Caco-2 (cell line): ENCODE data around the gene KNCN. TPM values are rescaled to one million over a fixed set of nuclear protein-coding genes. Genes with fewer than 3 reads are reported as not detected.

Experiments
- BruUV-seq: library from RNA; stranded (reverse); fragments of 400-500 nt; replicated peaks from 2 replicates; lab custom pipeline; 2021; lab: Mats Ljungman, UMichigan
- CTCF ChIA-PET: fragments of 300-600 bp; sonication (Branson Sonifier 250); formaldehyde crosslinking; loops from one replicate; lab custom pipeline; 2022; ENCODE audit warnings: antibody characterized with exemption; lab: Charles Lee
- POLR2A ChIA-PET: fragments of 300-600 bp; sonication (Branson Sonifier 250); formaldehyde crosslinking; loops from one replicate; lab custom pipeline; 2022; ENCODE audit warnings: antibody characterized with exemption; lab: Charles Lee
- DNase-seq, 2 experiments: peaks; one replicate each; pipeline versions ENCODE4 v3.0.0 to v3.0.0-alpha.2; 2020 to 2022
- H3K27me3 ChIP-seq: replicated peaks from 2 replicates; pipeline ENCODE4 v1.6.0; 2011; ENCODE audit warnings: low read length; ENCODE audit not compliant: control insufficient read depth, insufficient read depth
- H3K36me3 ChIP-seq: 2 replicates; pipeline ENCODE4 v1.5.1; 2011; ENCODE audit warnings: low read length; ENCODE audit not compliant: control insufficient read depth, insufficient read depth
- H3K4me1 ChIP-seq: fragments of 250-450 bp; sonication (Bioruptor Pico); 2 replicates; pipeline ENCODE4 v1.5.1; 2020; ENCODE audit warnings: mild to moderate bottlenecking
- H3K4me3 ChIP-seq: 2 replicates; pipeline ENCODE4 v1.5.1; 2011; ENCODE audit warnings: low read depth, mild to moderate bottlenecking, control low read depth, low read length
- H3K9me3 ChIP-seq: fragments of 250-450 bp; sonication (Bioruptor Pico); 2 replicates; pipeline ENCODE4 v1.5.1; 2020; ENCODE audit warnings: mild to moderate bottlenecking, moderate library complexity
- H3K27ac Mint-ChIP-seq: one replicate; pipeline ENCODE4 v1.8.0; 2022; ENCODE audit warnings: mixed read lengths; ENCODE audit not compliant: unreplicated experiment
- H3K27me3 Mint-ChIP-seq: one replicate; pipeline ENCODE4 v1.8.0; 2022; ENCODE audit warnings: mixed read lengths; ENCODE audit not compliant: insufficient read depth, unreplicated experiment
- H3K36me3 Mint-ChIP-seq: one replicate; pipeline ENCODE4 v1.8.0; 2022; ENCODE audit warnings: mild to moderate bottlenecking, mixed read lengths; ENCODE audit not compliant: insufficient read depth, unreplicated experiment
- H3K4me1 Mint-ChIP-seq: one replicate; pipeline ENCODE4 v1.8.0; 2022; ENCODE audit warnings: low read depth, mixed read lengths; ENCODE audit not compliant: unreplicated experiment
- H3K4me3 Mint-ChIP-seq: one replicate; pipeline ENCODE4 v1.8.0; 2022; ENCODE audit warnings: mild to moderate bottlenecking, moderate library complexity, mixed read lengths; ENCODE audit not compliant: unreplicated experiment
- H3K9me3 Mint-ChIP-seq: one replicate; pipeline ENCODE4 v1.8.0; 2022; ENCODE audit warnings: mixed read lengths; ENCODE audit not compliant: unreplicated experiment
- CTCF ChIP-seq, 2 experiments: fragments of 200-600 bp in 1 of 2; IDR thresholded peaks; 1 replicate in 1 of 2; 2 replicates in 1 of 2; pipeline versions ENCODE4 v1.5.1 to v1.8.0; 2011 to 2022; ENCODE audit warnings: antibody characterized with exemption in 1 of 2, control low read depth in 1 of 2, inconsistent platforms in 1 of 2, low read depth in 1 of 2, low read length in 1 of 2, mild to moderate bottlenecking in 1 of 2, moderate library complexity in 1 of 2; ENCODE audit not compliant: insufficient read depth in 1 of 2, severe bottlenecking in 1 of 2, unreplicated experiment in 1 of 2
- intact Hi-C: fragments of 100-400 bp; cut with micrococcal nuclease; formaldehyde crosslinking; loops from one replicate; pipeline ENCODE4 v1.10.0; 2022; ENCODE audit not compliant: unreplicated experiment
- total RNA-seq: library from RNA; stranded (reverse); gene quantifications from 2 replicates; pipeline ENCODE4 v1.2.3, GENCODE V29; 2022

The KNCN gene
- total RNA-seq, 1 experiment from 2014 or later = not detected

GRCh38 chr1:46510341-46510997 is 41.0 kb downstream of the KNCN start:
- no peaks in the 10 kb centered on the region for H3K27me3 ChIP-seq
- no TSS peak for BruUV-seq
- no peaks in the 10 kb centered on the region for H3K36me3 ChIP-seq
- POLR2A ChIA-PET = no interaction called here
- DNase-seq = no peak
- Mint-ChIP-seq H3K9me3 (no peaks in the 10 kb centered on the region), H3K4me3 (no peak overlapping the region), H3K27ac (no peak overlapping the region), H3K27me3 (no peaks in the 10 kb centered on the region), H3K4me1 (no peaks in the 10 kb centered on the region), H3K36me3 (no peaks in the 10 kb centered on the region)
- no peak overlapping the region for H3K4me3 ChIP-seq
- H3K9me3 ChIP-seq = no peaks in the 10 kb centered on the region
- intact Hi-C loops = no loop called here
- CTCF ChIA-PET = no interaction called here
- H3K4me1 ChIP-seq = no peaks in the 10 kb centered on the region
- TF ChIP-seq CTCF (IDR thresholded peaks at IDR 0.05; ENCODE audit: insufficient read depth in 1 of 2, low read depth in 1 of 2, low read length in 1 of 2, severe bottlenecking in 1 of 2, unreplicated experiment in 1 of 2) = no peak

GRCh38 chr1:46508757-46509156 is 42.7 kb downstream of the KNCN start:
- CTCF ChIA-PET = interaction anchor here (0.6 kb wide), 1 partner anchor 216 kb away, joined by 4 read pairs; no protein-coding TSS in a partner anchor
- no peaks in the 10 kb centered on the region for H3K27me3 Mint-ChIP-seq
- no peaks in the 10 kb centered on the region for H3K36me3 Mint-ChIP-seq
- no peaks in the 10 kb centered on the region for H3K9me3 Mint-ChIP-seq
- H3K27ac Mint-ChIP-seq = no peak overlapping the region
- intact Hi-C loops = no loop called here
- H3K4me3 Mint-ChIP-seq = no peak overlapping the region
- H3K9me3 ChIP-seq = no peaks in the 10 kb centered on the region
- no peak for TF ChIP-seq CTCF (IDR thresholded peaks at IDR 0.05; ENCODE audit: insufficient read depth in 1 of 2, low read depth in 1 of 2, low read length in 1 of 2, severe bottlenecking in 1 of 2, unreplicated experiment in 1 of 2)
- H3K4me1 Mint-ChIP-seq = no peaks in the 10 kb centered on the region
- no peaks in the 10 kb centered on the region for H3K4me1 ChIP-seq
- H3K27me3 ChIP-seq = no peaks in the 10 kb centered on the region
- H3K36me3 ChIP-seq = no peaks in the 10 kb centered on the region
- no TSS peak for BruUV-seq
- POLR2A ChIA-PET = no interaction called here
- H3K4me3 ChIP-seq = no peak overlapping the region
- no peak for DNase-seq

GRCh38 chr1:46506470-46507219 is 44.8 kb downstream of the KNCN start:
- TF ChIP-seq CTCF (IDR thresholded peaks at IDR 0.05; ENCODE audit: insufficient read depth in 1 of 2, low read depth in 1 of 2, low read length in 1 of 2, severe bottlenecking in 1 of 2, unreplicated experiment in 1 of 2) = no peak
- H3K4me1 Mint-ChIP-seq = no peaks in the 10 kb centered on the region
- H3K36me3 Mint-ChIP-seq = no peaks in the 10 kb centered on the region
- H3K9me3 ChIP-seq = no peaks in the 10 kb centered on the region
- H3K36me3 ChIP-seq = no peaks in the 10 kb centered on the region
- intact Hi-C loops = no loop called here
- ChIA-PET CTCF (no interaction called here), POLR2A (no interaction called here)
- H3K27me3 ChIP-seq = no peaks in the 10 kb centered on the region; the same call in 1 of the 2 replicates
- no peak overlapping the region for H3K4me3 ChIP-seq
- no TSS peak for BruUV-seq
- no peak for DNase-seq
- H3K4me3 Mint-ChIP-seq = no peak overlapping the region
- H3K4me1 ChIP-seq = no peaks in the 10 kb centered on the region
- no peak overlapping the region for H3K27ac Mint-ChIP-seq
- H3K27me3 Mint-ChIP-seq = peaks cover 5% of the 10 kb centered on the region
- no peaks in the 10 kb centered on the region for H3K9me3 Mint-ChIP-seq
